ENCODE data around the gene ARID5A.

ARID5A gene

DNA sequence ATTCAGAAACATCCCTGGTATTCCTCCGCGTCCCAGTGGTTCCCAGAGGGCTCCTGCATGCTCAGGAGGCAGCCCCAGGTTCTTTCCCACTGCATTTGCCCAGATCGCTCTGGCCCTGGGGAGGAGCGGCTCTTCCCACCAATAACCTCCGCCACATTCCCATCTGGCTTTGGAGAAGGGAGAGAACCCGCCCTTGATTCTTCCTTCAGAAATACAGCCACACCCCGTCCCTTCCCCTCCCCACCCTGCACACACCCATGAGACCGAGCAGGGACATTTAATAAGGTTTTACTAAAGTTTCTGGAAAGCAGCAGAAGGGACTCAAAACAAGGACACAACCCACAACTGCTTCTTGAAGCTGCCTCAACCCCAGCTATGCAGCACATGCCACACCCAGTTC lies 21.9 kb downstream of the ARID5A start:
- no peak for DNase-seq

DNA sequence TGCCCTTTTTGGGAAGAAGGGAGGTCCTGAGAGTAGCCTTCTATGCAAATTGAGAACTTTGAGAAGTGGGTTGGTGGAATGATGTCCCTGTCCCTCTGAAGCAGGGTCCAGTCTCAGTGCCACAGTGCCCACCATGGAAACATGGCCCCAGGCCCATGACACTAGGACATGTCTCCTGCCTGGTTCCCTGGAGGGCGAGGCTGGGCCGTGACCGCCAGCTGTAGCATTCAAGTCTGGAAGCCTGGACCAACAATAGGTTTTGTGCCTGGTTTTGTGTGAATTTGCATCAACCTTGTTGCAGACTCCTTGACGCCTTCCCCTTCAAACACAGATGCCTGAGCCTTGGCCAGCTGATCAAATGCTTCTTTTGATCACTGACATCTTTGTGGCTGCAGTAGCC lies 27.5 kb downstream of the ARID5A start:
- DNase-seq: no peak

DNA sequence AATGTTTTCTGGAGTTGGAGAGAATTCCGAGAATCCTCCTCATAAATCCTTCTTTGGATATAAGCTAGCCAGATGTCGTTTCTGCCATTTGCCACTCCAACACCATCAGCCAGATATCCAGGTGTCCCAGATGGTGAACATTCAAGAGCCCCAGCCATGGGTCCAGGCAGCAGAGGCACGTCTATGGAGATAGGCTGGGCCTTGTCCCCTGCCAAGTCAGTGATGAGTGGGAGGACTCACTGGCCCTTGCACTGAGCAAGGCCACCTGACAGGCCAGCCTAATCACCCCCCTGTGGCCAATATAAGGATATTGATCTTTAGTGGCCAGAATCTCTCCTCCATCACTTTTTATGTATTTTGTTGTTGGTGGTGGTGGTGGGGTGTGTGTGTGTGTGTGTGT lies 28.0 kb downstream of the ARID5A start:
- DNase-seq: no peak

DNA sequence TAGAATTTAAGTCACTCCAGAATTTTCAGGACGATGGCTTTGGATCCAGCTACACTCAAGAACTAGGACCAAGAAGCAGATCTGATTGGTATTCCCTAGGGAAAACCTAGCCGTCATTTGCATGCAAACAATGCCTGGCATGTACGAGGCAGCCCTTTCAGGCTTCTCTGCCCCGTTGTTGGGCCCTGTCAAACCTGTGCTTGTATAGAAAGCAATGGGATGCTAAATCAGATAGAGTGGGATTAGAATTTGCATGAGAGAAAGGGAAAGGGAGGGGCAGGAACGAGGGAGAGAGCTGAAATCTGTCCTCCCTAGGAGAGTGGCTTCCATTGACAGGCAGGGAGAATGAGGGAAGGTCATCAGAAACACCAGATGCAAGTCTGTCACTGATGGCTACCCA lies 28.6 kb downstream of the ARID5A start:
- DNase-seq: no peak

DNA sequence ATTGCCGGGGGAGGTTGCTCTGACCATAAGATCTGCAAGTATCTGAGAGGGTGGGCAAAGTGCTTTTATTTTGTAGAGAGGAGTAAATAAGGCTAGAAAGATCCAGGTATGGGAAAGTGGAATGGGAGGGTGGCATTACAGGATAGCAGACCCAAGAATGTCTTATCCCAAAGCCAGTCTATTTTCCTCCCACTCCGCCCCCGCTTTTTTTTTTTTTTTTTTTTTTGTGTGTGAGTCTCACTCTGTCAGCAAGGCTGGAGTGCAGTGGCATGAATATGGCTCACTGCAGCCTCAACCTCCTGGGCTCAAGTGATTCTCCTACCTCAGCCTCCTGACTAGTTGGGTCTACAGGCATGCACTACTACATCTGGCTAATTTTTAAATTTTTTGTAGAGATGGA lies 31.5 kb downstream of the ARID5A start:
- no peak for DNase-seq

DNA sequence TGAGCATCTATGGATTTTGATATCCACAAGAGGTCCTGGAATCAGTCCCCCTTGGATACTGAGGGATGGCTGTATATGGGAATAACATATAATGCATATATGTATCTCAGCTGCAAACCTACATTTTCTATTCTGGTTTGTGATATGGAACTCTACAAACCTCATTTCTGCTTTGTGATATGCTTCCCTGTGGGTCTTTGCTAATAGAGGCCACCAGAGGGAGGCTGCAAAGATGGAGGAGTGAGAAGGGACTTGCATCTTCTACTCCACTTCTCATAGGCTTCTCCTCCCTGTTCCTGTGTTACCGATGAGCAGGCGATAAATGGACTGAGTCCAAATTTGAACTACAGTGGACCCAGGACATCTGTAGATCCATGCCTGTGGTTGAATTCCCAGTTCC lies 37.8 kb downstream of the ARID5A start:
- no peak for DNase-seq

DNA sequence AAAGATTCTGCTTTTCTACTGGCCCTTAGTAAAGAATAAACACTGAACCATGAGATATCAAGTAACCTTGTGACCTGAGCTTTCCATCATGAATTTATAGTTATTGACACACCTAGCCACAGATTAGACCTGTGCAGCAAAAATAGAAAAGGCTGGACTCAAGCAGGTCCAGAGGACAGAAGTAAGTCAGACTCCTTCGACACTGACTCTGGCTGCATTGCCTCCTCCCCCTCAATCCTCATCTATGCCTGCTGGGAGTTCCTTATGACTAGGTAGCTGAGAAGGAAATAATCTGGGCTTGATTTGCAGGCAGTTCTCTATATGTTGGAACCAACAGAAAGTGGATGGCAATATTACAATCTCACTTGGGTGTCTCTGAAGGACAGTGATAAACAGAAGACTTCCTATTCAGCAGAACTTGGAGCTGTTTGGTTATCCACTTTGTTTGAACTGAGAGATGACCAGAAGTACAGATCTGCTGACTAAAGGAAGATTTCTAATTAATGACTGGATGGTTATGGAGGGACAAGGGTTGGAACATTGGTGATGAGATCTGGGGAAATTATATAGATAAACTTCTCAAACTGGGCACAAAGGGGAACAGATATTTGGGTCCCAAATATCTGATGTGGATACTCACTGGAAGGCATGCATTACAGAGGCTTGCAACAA lies 39.4 kb downstream of the ARID5A start:
- no peak for DNase-seq

DNA sequence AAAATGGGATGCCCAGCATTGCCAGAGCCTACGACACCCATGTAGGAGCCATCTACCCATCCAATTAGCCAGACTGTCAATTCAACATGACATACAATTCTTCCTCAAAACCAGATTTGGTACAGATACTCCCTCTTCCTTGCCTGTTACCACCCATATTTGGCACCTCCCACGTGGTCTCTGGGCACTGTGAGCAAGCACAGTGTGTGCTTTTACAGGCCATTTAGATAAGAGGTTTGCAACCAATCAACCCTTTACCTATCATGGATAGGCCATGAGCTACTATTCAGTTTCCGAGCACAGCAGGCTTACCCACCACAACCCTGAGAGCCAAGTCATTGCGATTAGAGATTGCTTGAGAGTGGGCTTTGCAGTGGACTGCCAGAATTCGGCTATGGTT lies 40.9 kb downstream of the ARID5A start:
- DNase-seq: no peak

DNA sequence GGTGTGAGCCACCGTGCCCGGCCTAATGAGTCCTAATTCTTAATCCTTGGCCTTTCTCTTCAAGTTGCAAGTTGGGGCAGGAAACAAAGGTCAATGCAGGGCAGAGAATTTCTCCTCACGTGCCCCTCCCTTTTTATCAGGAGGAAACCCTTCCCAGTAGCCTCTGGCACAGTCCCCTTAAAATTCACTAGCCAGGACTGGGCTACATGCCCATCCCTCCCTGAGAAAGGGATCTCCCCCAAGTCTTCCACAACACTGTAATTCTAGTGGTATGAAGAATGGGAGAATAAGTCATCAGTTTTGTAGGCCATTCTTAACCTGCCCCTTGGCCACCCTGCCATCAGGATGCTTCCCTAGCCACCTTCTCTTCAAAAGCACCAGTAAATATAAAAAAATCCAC lies 42.2 kb downstream of the ARID5A start:
- DNase-seq: no peak

DNA sequence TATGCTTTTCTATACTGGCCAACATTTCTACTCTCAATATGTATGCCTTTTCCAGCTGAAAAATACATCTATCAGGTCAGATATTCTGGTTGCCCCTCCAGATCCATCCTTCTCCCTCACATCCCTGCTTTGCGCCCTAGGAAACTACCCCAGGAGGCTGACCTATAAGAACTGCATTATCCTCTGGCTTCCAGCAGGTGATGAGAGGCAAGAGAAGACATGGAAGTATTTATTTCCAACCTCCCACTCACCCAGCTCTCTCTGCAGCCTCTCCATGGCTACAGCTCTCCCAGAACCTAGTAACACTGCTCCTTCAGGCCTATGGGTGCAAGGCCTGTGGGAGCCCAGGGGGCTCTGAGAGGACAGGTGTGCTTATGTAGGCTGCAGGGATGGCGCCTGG lies 42.9 kb downstream of the ARID5A start:
- DNase-seq: no peak

DNA sequence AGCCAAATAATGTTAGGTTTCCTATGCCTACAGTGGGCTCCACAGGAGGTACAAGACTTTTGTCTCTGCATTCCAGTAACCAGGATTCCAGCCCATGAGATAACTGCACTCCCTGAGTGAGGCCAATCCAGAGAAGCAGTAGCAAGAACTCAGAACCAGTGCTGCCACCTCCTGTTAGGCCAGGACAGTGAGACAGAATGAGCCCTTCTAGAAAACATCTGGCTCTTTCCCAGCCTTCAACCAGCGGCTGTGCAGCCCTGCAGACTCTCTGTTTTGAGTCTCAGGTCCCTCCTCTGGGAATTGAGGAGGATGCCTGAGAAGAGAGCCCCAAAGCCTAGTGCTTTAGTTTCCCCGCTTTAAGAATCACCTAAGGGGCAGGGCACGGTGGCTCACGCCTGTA lies 44.2 kb downstream of the ARID5A start:
- DNase-seq: no peak

DNA sequence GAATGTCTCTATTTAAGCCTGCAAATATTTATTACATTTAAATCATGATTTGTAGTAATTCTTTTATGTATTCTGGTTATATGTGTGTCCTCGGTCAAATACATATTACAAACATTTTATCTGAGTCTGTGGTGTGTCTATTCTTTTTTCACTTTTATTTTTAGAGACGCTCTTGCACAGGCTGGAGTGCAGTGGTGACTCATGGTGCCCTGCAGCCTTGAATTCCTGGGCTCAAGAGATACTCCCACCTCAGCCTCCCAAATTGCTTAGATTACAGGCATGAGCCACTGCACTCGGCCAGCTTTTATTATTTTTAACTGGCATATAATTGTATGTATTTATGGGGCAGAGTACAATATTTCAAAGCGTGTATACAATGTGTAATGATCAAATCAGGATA lies 47.5 kb downstream of the ARID5A start:
- DNase-seq: no peak

DNA sequence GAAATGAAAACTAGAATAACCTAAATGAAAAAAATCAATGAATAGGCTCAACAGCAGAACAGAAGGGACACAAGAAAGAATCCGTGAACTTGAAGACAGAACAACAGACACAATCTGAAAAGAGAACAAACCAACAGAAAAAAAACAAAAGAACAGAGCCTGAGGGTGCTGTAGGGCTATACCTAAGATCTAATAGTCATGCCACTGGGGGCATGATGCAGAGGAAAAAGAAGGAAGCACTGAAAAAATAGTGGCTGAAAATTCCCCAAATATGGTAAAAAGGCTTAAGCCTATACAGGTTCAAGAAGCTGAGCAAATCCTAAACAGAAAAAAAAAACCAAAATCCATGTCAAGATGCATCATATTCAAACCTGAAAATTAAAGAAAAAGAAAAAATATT lies 51.3 kb downstream of the ARID5A start:
- DNase-seq: no peak

DNA sequence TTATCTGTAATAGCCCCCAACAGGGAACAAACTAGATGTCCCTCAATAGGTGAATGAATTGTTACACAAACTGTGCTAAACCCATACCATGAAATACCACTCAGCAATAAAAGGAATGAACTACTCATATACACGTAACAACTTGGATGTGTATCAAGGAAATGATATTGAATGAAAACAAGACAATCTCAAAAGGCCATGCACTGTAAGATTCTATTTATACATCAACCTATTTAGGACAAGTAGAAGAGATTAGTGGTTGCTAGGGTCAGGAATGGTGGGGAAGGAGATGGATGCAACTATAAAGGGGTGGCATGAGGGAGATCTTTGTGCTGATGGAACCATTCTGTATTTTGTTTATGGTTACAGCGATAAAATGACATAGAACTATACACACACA lies 54.5 kb downstream of the ARID5A start:
- DNase-seq: no peak

DNA sequence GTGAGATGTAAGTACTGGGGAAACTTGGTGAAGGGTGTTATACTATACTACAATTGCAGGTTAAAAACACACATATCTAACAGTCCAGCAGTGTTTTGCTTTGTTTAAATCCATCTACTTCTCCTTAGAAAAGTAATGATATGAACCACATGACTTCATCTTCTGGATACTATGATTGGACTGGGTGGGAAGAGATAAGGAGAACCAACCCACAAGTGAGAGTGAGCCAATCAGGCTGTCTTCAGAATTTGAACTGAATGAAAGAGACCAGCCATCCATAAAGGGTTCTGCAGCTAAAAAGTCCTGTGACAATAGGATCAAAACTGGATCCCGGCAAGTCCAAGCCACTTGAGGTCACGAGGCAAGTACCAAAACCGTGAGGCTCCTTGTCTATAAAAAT lies 54.9 kb downstream of the ARID5A start:
- DNase-seq: no peak

DNA sequence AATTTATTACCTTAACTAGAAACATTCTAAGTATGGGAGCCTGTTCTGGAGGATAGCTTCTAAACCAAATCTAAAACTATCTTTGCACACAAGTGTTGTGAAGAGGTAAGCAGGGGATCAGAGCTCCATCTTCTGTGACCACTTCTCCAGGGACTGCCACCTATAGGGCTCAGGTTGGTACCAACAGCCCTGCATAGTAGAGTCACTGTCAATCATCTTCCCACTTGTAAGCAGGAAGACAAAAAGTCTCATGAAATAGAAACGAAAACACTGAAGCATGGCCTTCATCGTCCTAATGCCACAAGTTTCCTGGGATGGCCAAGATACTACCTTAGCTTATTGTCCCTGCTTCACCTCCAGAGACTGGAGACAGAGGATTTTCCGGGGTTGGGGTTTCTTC lies 57.7 kb downstream of the ARID5A start:
- no peak for DNase-seq

DNA sequence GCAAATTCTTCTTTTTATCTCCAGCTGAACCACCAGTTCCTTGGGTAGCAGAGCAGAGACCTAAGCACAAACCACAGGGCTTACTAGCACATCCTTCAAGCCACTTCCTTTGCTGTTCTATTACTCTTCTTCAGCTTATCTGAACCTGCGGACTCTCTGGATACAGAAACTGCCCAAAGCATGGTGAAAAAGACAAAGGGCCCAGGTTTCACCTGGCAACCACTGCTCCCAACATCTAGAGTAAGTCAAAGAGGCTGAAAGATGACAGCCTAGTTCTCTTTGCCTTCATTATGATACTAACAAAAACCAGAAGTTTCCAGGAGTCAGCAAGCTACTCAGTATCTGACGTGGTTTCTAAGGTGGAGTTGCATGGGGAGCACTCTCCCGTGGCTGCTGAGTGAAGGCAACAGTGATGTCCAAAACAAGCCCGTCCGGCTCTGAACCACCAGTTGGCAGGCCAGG lies 58.2 kb downstream of the ARID5A start:
- no peak for DNase-seq

DNA sequence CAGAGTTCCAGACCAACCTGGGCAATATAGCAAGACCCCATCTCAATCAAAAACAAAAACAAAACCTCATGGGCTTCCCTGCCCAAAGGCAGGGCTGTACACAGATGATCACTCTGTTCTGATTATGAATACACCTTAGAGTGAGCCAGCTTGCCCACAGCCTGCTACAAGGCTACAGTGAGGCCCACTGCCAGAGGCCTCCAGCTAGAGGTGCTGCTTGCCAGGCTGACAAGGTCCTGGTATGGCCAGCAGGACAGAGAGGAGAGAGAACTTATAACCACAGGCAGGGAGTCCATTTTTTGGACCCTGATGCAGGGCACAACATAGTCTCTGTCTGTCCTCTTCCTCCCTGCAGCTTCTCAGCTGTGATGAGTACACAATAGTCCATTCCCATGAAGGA lies 60.0 kb downstream of the ARID5A start:
- DNase-seq: no peak

DNA sequence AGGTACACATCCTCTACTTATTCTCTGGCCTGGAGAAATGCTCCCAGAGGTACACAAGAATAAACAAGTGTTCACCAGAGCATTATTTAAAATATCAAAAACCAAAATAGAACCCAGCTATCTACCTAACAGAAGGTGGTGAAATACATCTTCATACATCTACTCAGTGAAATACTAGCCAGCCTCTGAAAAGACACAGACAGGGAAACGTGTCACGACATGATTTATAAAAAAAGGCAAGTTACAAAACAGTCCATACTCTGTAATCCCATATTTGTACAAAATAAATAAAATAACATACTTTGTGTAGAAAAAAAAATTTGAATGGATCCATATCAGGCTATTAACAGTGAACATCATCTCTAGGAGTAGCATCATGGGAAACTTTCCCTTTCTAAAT lies 63.4 kb downstream of the ARID5A start:
- DNase-seq: no peak

DNA sequence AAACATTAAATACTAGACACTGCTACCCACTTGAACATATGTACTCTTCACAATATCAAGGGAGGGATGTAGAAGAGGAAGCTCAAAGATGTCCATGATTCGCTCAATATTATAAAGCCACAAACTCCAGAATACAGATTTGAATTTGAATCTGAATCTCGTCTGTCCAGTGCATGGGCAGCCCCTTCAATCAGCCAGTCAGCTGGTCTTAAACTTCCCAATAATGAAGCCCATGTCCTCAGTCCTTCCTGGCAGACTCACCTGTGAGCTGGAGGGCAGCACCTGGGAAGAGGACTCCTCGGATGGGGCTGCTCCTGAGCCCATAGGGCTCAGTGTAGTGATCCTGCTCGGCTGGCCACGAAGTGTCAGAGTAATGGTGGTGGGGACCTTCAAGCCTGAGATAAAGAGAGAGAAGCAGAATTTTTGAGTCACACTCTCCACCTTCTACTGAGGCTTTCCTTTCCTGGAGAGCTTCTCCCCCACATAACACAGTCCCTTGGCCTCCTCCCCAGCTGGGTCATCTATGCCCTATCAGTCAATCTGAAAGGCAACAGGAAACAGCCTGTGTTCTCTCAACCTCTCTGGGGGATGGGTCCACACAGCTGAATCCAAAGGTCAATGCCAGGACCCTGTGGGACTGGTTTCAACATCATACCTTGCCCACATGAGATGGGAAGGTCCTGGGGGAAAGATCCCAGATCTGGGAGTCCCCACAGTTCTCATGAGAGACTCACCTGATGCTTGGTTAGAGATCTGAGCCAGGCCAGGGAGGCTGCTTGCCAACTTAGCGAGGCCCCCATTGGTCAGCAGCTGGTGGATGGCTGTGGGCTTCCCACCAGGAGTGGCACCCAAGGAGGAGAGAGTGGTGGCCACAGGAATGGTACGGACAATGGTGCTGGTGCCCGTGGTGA lies 65.1 kb downstream of the ARID5A start:
- no peak for DNase-seq

All from NCI-H1694 treated with DMSO at 0.1 percent for 48 hours (cell line).